HCT116 (cell line): Measurements from ENCODE around the gene PRRT2.

Experiments used
- CTCF ChIP-seq, 3 experiments: fragments of 200-600 bp in 1 of 3; sonication (generic) in 1 of 3; IDR thresholded peaks in 2 of 3; conservative IDR thresholded peaks in 1 of 3; 2 replicates each; pipeline ENCODE4 v1.5.1; 2012 to 2017; ENCODE audit warnings: low read depth in 2 of 3, low read length in 2 of 3, antibody characterized with exemption in 1 of 3, borderline replicate concordance in 1 of 3, control low read depth in 1 of 3, mild to moderate bottlenecking in 1 of 3, mixed read lengths in 1 of 3, mixed run types in 1 of 3, moderate library complexity in 1 of 3; ENCODE audit not compliant: insufficient read depth in 1 of 3
- EZH2 ChIP-seq: fragments of 200-600 bp; sonication (generic); IDR thresholded peaks from 2 replicates; pipeline ENCODE4 v1.6.1; 2017; ENCODE audit warnings: antibody characterized with exemption, mixed run types
- MAX ChIP-seq: IDR thresholded peaks from 2 replicates; pipeline ENCODE4 v1.6.1; 2012
- POLR2A ChIP-seq: IDR thresholded peaks from 2 replicates; pipeline ENCODE4 v1.7.0; 2011; ENCODE audit warnings: borderline replicate concordance; ENCODE audit not compliant: insufficient read depth, insufficient read length; ENCODE audit errors: extremely low read depth
- RAD21 ChIP-seq: IDR thresholded peaks from 2 replicates; pipeline ENCODE4 v1.6.1; 2012; ENCODE audit warnings: low read depth, mild to moderate bottlenecking
- REST ChIP-seq: IDR thresholded peaks from 2 replicates; pipeline ENCODE4 v1.6.1; 2012; ENCODE audit warnings: low read depth
- SIN3A ChIP-seq: IDR thresholded peaks from 2 replicates; pipeline ENCODE4 v1.6.1; 2012; ENCODE audit warnings: low read depth
- SP1 ChIP-seq: IDR thresholded peaks from 2 replicates; pipeline ENCODE4 v1.6.1; 2012; ENCODE audit warnings: low read depth
- TCF7L2 ChIP-seq: IDR thresholded peaks from 2 replicates; pipeline ENCODE4 v1.7.0; 2011; ENCODE audit warnings: borderline replicate concordance, inconsistent platforms; ENCODE audit not compliant: insufficient read depth, insufficient read length; ENCODE audit errors: extremely low read depth
- ZFX ChIP-seq: fragments of 450-650 bp; IDR thresholded peaks from 2 replicates; pipeline ENCODE4 v1.6.1; 2017
- ZNF274 ChIP-seq: fragments of 200-500 bp; sonication (Bioruptor generic); IDR thresholded peaks from 2 replicates; pipeline ENCODE4 v1.6.1; 2014; ENCODE audit warnings: mild to moderate bottlenecking, low read depth, low read length, inconsistent platforms

GRCh38 chr16:29845656-29846055 is 33.7 kb downstream of the PRRT2 start:
- TF ChIP-seq TCF7L2 (no peak), CTCF (IDR thresholded peaks at IDR 0.05 in 2 of 3, conservative IDR thresholded peaks at IDR 0.05 in 1 of 3; ENCODE audit: borderline replicate concordance in 1 of 3, insufficient read depth in 1 of 3, low read depth in 2 of 3, low read length in 2 of 3) (no peak), POLR2A (no peak), ZFX (no peak), REST (no peak), SP1 (no peak), ZNF274 (no peak), SIN3A (no peak), MAX (no peak), EZH2 (no peak), RAD21 (no peak)
